ENCODE results near the gene IQSEC2.

- TF ChIP-seq CTCF (IDR thresholded peaks at IDR 0.05; ENCODE audit: low read length) (no peak), EZH2 (IDR thresholded peaks at IDR 0.05; ENCODE audit: borderline replicate concordance, low read length) (no peak)
Observed at GRCh38 chrX:53223068-53223693, 58.2 kb downstream of the IQSEC2 start.

All from OCI-LY1 (cell line).